BLaER1 (cell line): Measurements from ENCODE around the gene ANXA8.
"Not testable (repeated sequence)": the region's sequence is repeated elsewhere in the genome, so short reads cannot be mapped to it uniquely, and the experiment has no call there.

Source experiments
- H3K27ac ChIP-seq: shearing (Covaris generic); formaldehyde crosslinking; 2 replicates; pipeline ENCODE4 v1.8.1; 2022
- H3K27me3 ChIP-seq: shearing (Covaris generic); formaldehyde crosslinking; 2 replicates; pipeline ENCODE4 v1.8.1; 2022
- H3K36me3 ChIP-seq: shearing (Covaris generic); formaldehyde crosslinking; 2 replicates; pipeline ENCODE4 v1.8.1; 2022
- H3K4me1 ChIP-seq: shearing (Covaris generic); formaldehyde crosslinking; 2 replicates; pipeline ENCODE4 v1.8.1; 2022
- H3K4me2 ChIP-seq: shearing (Covaris generic); formaldehyde crosslinking; 2 replicates; pipeline ENCODE4 v1.8.1; 2022
- H3K4me3 ChIP-seq: shearing (Covaris generic); formaldehyde crosslinking; 2 replicates; pipeline ENCODE4 v1.8.1; 2022
- H3K9ac ChIP-seq: shearing (Covaris generic); formaldehyde crosslinking; 2 replicates; pipeline ENCODE4 v1.8.1; 2022
- H3K9me3 ChIP-seq: shearing (Covaris generic); formaldehyde crosslinking; 2 replicates; pipeline ENCODE4 v1.8.1; 2022
- H4K20me1 ChIP-seq: shearing (Covaris generic); formaldehyde crosslinking; 2 replicates; pipeline ENCODE4 v1.8.1; 2022
- Cebpa-rat ChIP-seq: shearing (Covaris generic); IDR thresholded peaks from 2 replicates; pipeline ENCODE4 v1.8.1; 2022

The ANXA8 gene

GRCh38 chr10:47473516-47473915, 10.4 kb downstream of the ANXA8 start:
- H3K4me2 ChIP-seq, H3K27me3 ChIP-seq, H3K9me3 ChIP-seq, H3K9ac ChIP-seq, H3K36me3 ChIP-seq, H3K27ac ChIP-seq, H3K4me3 ChIP-seq, H4K20me1 ChIP-seq, H3K4me1 ChIP-seq: not testable (repeated sequence)

GRCh38 chr10:47472647-47473046, 11.3 kb downstream of the ANXA8 start:
- not testable (repeated sequence) for H3K9me3 ChIP-seq, H3K27me3 ChIP-seq, H3K4me1 ChIP-seq

GRCh38 chr10:47472072-47472471, 11.8 kb downstream of the ANXA8 start:
- not testable (repeated sequence) for H3K4me2 ChIP-seq

More at GRCh38 chr10:47472647-47473046, 11.3 kb downstream of the ANXA8 start:
- not testable (repeated sequence) for H3K9ac ChIP-seq, H4K20me1 ChIP-seq, H3K36me3 ChIP-seq, H3K27ac ChIP-seq, H3K4me2 ChIP-seq, H3K4me3 ChIP-seq

GRCh38 chr10:47468731-47469528, 15.0 kb downstream of the ANXA8 start:
- H3K4me1 ChIP-seq, H3K27me3 ChIP-seq, H3K27ac ChIP-seq, H3K9me3 ChIP-seq, H3K36me3 ChIP-seq, H3K9ac ChIP-seq, H3K4me2 ChIP-seq, H3K4me3 ChIP-seq, H4K20me1 ChIP-seq: not testable (repeated sequence)

More at GRCh38 chr10:47472072-47472471, 11.8 kb downstream of the ANXA8 start:
- not testable (repeated sequence) for H3K27me3 ChIP-seq, H3K4me1 ChIP-seq, H3K36me3 ChIP-seq, H4K20me1 ChIP-seq, H3K9me3 ChIP-seq, H3K27ac ChIP-seq, H3K4me3 ChIP-seq, H3K9ac ChIP-seq

GRCh38 chr10:47467957-47468356, 16.0 kb downstream of the ANXA8 start:
- not testable (repeated sequence) for H3K36me3 ChIP-seq, H3K4me2 ChIP-seq, H3K9me3 ChIP-seq, H3K4me1 ChIP-seq, H3K9ac ChIP-seq, H4K20me1 ChIP-seq, H3K27me3 ChIP-seq, H3K27ac ChIP-seq, H3K4me3 ChIP-seq

GRCh38 chr10:47467458-47467857, 16.5 kb downstream of the ANXA8 start:
- not testable (repeated sequence) for H3K4me3 ChIP-seq, H4K20me1 ChIP-seq, H3K27ac ChIP-seq, H3K9ac ChIP-seq, H3K9me3 ChIP-seq, H3K4me2 ChIP-seq, H3K27me3 ChIP-seq, H3K4me1 ChIP-seq, H3K36me3 ChIP-seq

DNA sequence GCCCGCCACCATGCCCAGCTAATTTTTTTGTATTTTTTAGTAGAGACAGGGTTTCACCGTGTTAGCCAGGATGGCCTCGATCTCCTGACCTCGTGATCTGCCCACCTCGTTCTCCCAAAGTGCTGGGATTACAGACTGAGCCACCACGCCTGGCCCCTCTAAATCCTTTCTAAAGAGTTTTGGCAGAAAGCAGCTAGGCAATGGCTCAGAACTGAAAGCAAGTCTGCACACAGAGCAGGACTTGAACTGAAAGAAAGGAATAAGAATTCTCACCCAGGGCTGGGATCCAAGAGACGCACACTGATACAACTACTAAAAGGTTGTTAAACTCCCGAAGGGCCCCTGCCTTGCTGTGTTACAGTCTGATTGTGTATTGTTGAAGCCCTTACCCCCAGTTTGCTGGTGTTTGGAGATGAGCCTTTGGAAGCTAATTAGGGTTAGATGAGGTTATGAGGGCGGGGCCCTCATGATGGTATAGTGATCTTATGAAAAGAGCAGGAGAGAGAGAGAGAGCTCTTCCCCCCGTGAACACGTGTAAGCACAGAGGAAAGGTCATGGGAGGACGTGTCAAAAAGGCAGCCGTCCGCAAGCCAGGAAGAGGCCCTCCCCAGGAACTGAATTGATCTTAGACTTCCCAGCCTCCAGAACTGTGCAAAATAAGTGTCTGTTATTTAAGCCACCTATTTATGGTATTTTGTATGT, 18.5 kb downstream of the ANXA8 start:
- H3K9me3 ChIP-seq, H3K9ac ChIP-seq, H3K4me2 ChIP-seq, H3K4me3 ChIP-seq, H3K36me3 ChIP-seq, H3K4me1 ChIP-seq, H4K20me1 ChIP-seq, H3K27ac ChIP-seq, H3K27me3 ChIP-seq: not testable (repeated sequence)

- H3K4me2 ChIP-seq, H3K27me3 ChIP-seq, H3K4me1 ChIP-seq, H3K4me3 ChIP-seq, H3K9ac ChIP-seq, H3K27ac ChIP-seq, H4K20me1 ChIP-seq, H3K9me3 ChIP-seq, H3K36me3 ChIP-seq: not testable (repeated sequence)
Measured at GRCh38 chr10:47462577-47463358, 21.1 kb downstream of the ANXA8 start.

DNA sequence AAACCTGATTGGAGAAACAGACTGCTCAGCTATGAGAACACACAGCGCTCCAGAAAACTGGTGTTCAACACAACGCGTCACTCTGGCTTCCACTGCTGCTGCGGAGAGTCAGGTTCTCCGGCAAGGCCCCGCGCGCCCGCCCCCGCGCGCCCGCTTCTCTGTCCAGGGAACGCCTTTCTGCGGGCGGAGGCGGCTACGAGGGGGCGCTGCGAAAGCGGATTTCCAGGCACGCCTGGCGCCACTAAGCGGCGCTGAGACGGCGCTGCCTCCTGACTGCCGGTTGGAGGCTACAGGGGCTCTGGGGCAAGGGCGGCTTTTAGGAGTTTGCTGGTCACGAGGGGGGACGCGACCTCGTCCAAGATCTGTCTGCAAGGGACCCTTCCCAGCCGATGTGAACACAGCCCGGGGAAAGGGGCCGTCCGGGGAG, 22.6 kb downstream of the ANXA8 start:
- not testable (repeated sequence) for H3K27ac ChIP-seq, H3K36me3 ChIP-seq, H3K27me3 ChIP-seq, H3K4me1 ChIP-seq, H3K9me3 ChIP-seq, H3K4me3 ChIP-seq, H3K9ac ChIP-seq, H4K20me1 ChIP-seq
- peak overlapping the region; percentile 53 for H3K4me2 ChIP-seq

- H3K27me3 ChIP-seq: no peaks in the 10 kb centered on the region
- no peaks in the 10 kb centered on the region for H3K36me3 ChIP-seq
- H3K4me2 ChIP-seq: no peak overlapping the region
- H3K27ac ChIP-seq: no peak overlapping the region
- no peaks in the 10 kb centered on the region for H3K9me3 ChIP-seq
- H4K20me1 ChIP-seq: no peaks in the 10 kb centered on the region
- H3K4me1 ChIP-seq: peaks cover 35% of the 10 kb centered on the region
- H3K9ac ChIP-seq: no peak overlapping the region
- no peak overlapping the region for H3K4me3 ChIP-seq
- no peak for TF ChIP-seq Cebpa-rat
Measured at GRCh38 chr10:47458466-47459154, 25.3 kb downstream of the ANXA8 start.
